Adrenal gland (tissue), 12 donors: ENCODE data around the gene CHD8. TPM values are rescaled to one million over a fixed set of nuclear protein-coding genes. Genes with fewer than 3 reads are reported as not detected.

Experiments used
- DNase-seq, 7 donors: peaks; one replicate each; pipeline ENCODE4 v3.0.0-alpha.2; 2019 to 2020
- H3K27ac ChIP-seq, 5 donors: fragments of 200-600 bp; sonication (generic) in 4 of 5; 1 replicate in 3 of 5; 2 replicates in 2 of 5; pipeline versions ENCODE4 v1.5.1 to v1.8.0; 2016 to 2020; ENCODE audit warnings: mild to moderate bottlenecking in 1 of 5
- H3K27me3 ChIP-seq: fragments of 200-600 bp; 2 replicates; pipeline ENCODE4 v1.8.0; 2021
- H3K36me3 ChIP-seq, 2 donors: fragments of 200-600 bp; replicated peaks in 1 of 2; 1 replicate in 1 of 2; 2 replicates in 1 of 2; pipeline versions ENCODE4 v1.5.1 to v1.8.0; 2018 to 2022
- H3K4me1 ChIP-seq, 2 donors: fragments of 200-600 bp; replicated peaks in 1 of 2; 1 replicate in 1 of 2; 2 replicates in 1 of 2; pipeline versions ENCODE4 v1.5.1 to v1.8.0; 2018 to 2021
- H3K4me3 ChIP-seq, 4 donors: fragments of 200-600 bp; sonication (generic) in 3 of 4; one replicate each; pipeline ENCODE4 v1.5.1; 2016 to 2018
- H3K9me3 ChIP-seq, 3 donors: fragments of 200-600 bp; sonication (generic) in 1 of 3; replicated peaks in 1 of 3; 1 replicate in 2 of 3; 2 replicates in 1 of 3; pipeline versions ENCODE4 v1.5.1 to v1.8.0; 2016 to 2021
- POLR2A ChIP-seq, 2 donors: fragments of 450-650 bp; IDR thresholded peaks; one replicate each; pipeline ENCODE4 v1.6.1; 2017; ENCODE audit warnings: antibody characterized with exemption in 2 of 2, mild to moderate bottlenecking in 2 of 2, moderate library complexity in 1 of 2
- WGBS, 4 donors: extraction: QIAGEN DNeasy Blood & Tissue Kit in 2 of 4; methylation state at CpG; one replicate each; pipeline versions ENCODE4 v1.1.5 to v1.1.7; 2013 to 2017; 5-methylcytosine and 5-hydroxymethylcytosine counted together
- intact Hi-C, 2 donors: fragments of 100-400 bp; cut with DNase I; formaldehyde crosslinking; loops; one replicate each; pipeline versions ENCODE4 v1.14.1 to v1.15.0; 2022 to 2023
- polyA plus RNA-seq, 3 donors: library from polyadenylated mRNA; stranded (reverse); fragments of 200-250 nt in 2 of 3; fragments of 350-450 nt in 1 of 3; fragmentation: Illumina TruSeq in 1 of 3; extraction: RNeasy Lipid Tissue Mini Kit (QIAGEN cat#74804) in 1 of 3; gene quantifications; one replicate each; pipeline ENCODE4 v1.2.3, GENCODE V29; 2013 to 2014
- total RNA-seq, 9 donors: library from RNA; depleted of rRNA in 4 of 9; stranded (reverse); fragments of >200 nt in 4 of 9; fragments of 120-200 nt in 1 of 9; fragmentation: NEBNext Ultra II Directional in 1 of 9; extraction: Animal tissue kit (Norgen Biotek cat#: 25700) in 1 of 9; gene quantifications; one replicate each; pipeline versions ENCODE4 v1.1.0 to v1.2.4, GENCODE V29; 2013 to 2023
- TF ChIP-seq, protein P1 (sequence below), 6 experiments: fragments of 450-650 bp in 4 of 6; fragments of 200-600 bp in 2 of 6; sonication (generic) in 1 of 6; IDR thresholded peaks; 1 replicate in 5 of 6; 2 replicates in 1 of 6; pipeline versions ENCODE4 v1.5.1 to v1.8.0; 2016 to 2021; ENCODE audit warnings: antibody characterized with exemption in 6 of 6, mild to moderate bottlenecking in 2 of 6, moderate library complexity in 1 of 6
- donor health status: healthy with polysubstance abuse.
- donor health status: Bipolar disorder and iron deficiency.
- donor health status: DM: yes; HTN: yes; CAD: no.
- donor health status: DM: no; HTN: no; CAD: no.
- donor health status: DM: no; HTN: no; CAD: no.
- donor health status: DM: yes; HTN: yes; CAD: no.

Gene CHD8
- total and polyA plus RNA-seq, 12 donors: 43.0 to 71.8 (median 59.0) TPM

DNA sequence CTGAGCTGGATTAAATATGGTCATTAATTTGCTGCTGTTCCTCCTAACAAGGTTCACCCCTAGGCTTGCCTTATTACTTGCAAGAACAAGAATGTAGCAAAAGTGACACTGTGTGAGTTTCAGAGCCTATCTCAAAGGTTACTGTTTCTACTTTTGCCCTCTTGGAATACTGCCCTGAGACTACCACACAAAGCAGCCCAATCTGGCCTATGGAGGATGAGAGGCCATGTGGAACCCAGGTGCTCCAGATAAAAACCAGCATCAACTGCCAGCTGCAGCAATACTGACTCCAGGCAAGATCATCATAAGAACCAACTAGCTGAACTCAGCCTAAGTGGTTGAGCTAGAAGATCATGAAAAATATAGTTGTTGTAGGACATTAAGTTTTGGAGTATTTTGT is 49.7 kb downstream of the CHD8 start:
- H3K4me3 ChIP-seq: no peak overlapping the region
- H3K4me1 ChIP-seq: no peaks in the 10 kb centered on the region
- no peak for TF ChIP-seq POLR2A (IDR thresholded peaks at IDR 0.05)
- TF ChIP-seq, protein P1, sequence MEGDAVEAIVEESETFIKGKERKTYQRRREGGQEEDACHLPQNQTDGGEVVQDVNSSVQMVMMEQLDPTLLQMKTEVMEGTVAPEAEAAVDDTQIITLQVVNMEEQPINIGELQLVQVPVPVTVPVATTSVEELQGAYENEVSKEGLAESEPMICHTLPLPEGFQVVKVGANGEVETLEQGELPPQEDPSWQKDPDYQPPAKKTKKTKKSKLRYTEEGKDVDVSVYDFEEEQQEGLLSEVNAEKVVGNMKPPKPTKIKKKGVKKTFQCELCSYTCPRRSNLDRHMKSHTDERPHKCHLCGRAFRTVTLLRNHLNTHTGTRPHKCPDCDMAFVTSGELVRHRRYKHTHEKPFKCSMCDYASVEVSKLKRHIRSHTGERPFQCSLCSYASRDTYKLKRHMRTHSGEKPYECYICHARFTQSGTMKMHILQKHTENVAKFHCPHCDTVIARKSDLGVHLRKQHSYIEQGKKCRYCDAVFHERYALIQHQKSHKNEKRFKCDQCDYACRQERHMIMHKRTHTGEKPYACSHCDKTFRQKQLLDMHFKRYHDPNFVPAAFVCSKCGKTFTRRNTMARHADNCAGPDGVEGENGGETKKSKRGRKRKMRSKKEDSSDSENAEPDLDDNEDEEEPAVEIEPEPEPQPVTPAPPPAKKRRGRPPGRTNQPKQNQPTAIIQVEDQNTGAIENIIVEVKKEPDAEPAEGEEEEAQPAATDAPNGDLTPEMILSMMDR (IDR thresholded peaks at IDR 0.05): no peak
- H3K36me3 ChIP-seq: peaks cover 0 to 100% of the 10 kb centered on the region in 2 donors
- no peak overlapping the region for H3K27ac ChIP-seq
- DNase-seq: no peak
- H3K9me3 ChIP-seq: no peaks in the 10 kb centered on the region
- H3K27me3 ChIP-seq: no peaks in the 10 kb centered on the region
- intact Hi-C loops: loop anchor here in 1 of 2 donors (10.0 kb wide), 1 partner anchor 51 kb away; no protein-coding TSS in a partner anchor

GRCh38 chr14:21405097-21405496 is 50.8 kb downstream of the CHD8 start:
- WGBS, 4 donors: 63 to 77% (median 70%) methylated on average over 3 of the region's 3 CpGs

DNA sequence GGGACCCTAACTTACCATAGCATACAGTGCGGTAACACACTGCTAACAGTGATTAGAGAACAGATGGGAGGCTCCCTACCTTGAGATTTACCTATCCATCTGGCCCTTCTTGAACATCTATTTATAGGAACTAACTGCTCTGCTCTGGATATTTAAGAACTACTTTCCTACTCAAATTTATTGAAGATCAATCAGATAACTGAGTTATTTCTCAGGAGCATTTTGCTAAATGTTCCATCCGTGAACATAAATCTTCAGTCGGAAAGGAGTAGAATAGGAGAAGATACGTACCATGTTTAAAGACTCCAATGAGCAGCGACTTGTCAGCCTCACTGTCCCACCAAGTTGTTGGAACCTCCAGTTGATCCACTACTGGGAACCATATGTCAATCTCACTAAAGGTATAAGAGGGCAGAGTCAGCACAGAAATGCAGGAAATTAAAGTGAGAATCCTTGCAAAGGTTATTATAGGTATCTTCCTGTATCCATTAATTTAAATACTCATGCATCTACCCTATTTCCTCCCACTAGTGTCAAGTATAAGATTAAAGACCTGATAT is 56.5 kb downstream of the CHD8 start:
- H3K36me3 ChIP-seq: peaks cover 0 to 100% of the 10 kb centered on the region in 2 donors

More at GRCh38 chr14:21405097-21405496, 50.8 kb downstream of the CHD8 start:
- Histone ChIP-seq H3K27me3 (no peaks in the 10 kb centered on the region), H3K4me3 (no peak overlapping the region), H3K4me1 (no peaks in the 10 kb centered on the region), H3K27ac (no peak overlapping the region), H3K9me3 (no peaks in the 10 kb centered on the region), H3K36me3 (peaks cover 0 to 100% of the 10 kb centered on the region in 2 donors)
- intact Hi-C loops: loop anchor here in 1 of 2 donors (10.0 kb wide), 1 partner anchor 50 kb away; no protein-coding TSS in a partner anchor
- TF ChIP-seq, protein P1 (IDR thresholded peaks at IDR 0.05): no peak
- TF ChIP-seq POLR2A (IDR thresholded peaks at IDR 0.05): no peak
- DNase-seq: no peak

DNA sequence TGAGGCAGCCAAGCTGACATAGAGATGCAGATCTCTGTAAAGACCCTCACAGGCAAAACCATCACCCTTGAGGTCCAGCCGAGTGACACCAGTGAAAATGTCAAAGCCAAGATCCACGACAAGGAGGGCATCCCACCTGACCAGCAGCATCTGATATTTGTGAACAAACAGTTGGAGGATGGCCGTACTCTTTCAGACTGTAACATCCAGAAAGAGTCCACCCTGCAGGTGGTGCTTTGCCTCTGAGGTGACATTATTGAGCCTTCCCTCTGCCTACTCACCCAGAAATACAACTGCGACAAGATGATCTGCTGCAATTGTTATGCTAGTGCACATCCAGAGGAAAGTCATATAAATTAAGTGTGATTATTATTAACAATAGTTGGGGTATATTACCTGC is 57.0 kb downstream of the CHD8 start:
- Histone ChIP-seq H3K9me3 (no peaks in the 10 kb centered on the region), H3K27me3 (no peaks in the 10 kb centered on the region), H3K4me1 (no peaks in the 10 kb centered on the region), H3K36me3 (peaks cover 0 to 100% of the 10 kb centered on the region in 2 donors), H3K4me3 (no peak overlapping the region), H3K27ac (no peak overlapping the region)
- DNase-seq: no peak
- TF ChIP-seq POLR2A (IDR thresholded peaks at IDR 0.05): no peak
- TF ChIP-seq, protein P1 (IDR thresholded peaks at IDR 0.05): no peak
- intact Hi-C loops: no loop called here
- WGBS, 4 donors: 80 to 90% (median 89%) methylated on average over 4 of the region's 4 CpGs

More for the DNA sequence above, 56.5 kb downstream of the CHD8 start:
- H3K4me1 ChIP-seq: no peaks in the 10 kb centered on the region
- intact Hi-C loops: no loop called here
- no peaks in the 10 kb centered on the region for H3K9me3 ChIP-seq
- DNase-seq: no peak
- H3K4me3 ChIP-seq: no peak overlapping the region
- TF ChIP-seq POLR2A (IDR thresholded peaks at IDR 0.05): no peak
- TF ChIP-seq, protein P1 (IDR thresholded peaks at IDR 0.05): no peak
- H3K27me3 ChIP-seq: no peaks in the 10 kb centered on the region
- WGBS, 4 donors: 93 to 98% (median 95%) methylated on average over 5 of the region's 5 CpGs
- no peak overlapping the region for H3K27ac ChIP-seq
